NCI-H2107 treated with DMSO at 0.1 percent for 48 hours (cell line): ENCODE data around the gene BRSK2.

Experiments
- DNase-seq: peaks from one replicate; lab custom pipeline; 2025; ENCODE audit not compliant: unreplicated experiment; lab: John Stamatoyannopoulos, UW

Gene BRSK2

GRCh38 chr11:1462698-1462975, 72.9 kb downstream of the BRSK2 start:
- DNase-seq: no peak

- DNase-seq: no peak
These were observed 73.3 kb downstream of the BRSK2 start for GRCh38 chr11:1463056-1463455.

GRCh38 chr11:1466784-1467183, 77.0 kb downstream of the BRSK2 start:
- DNase-seq: no peak

- DNase-seq: no peak
These were observed 77.5 kb downstream of the BRSK2 start for GRCh38 chr11:1467270-1467669.

GRCh38 chr11:1468002-1468401, 78.3 kb downstream of the BRSK2 start:
- DNase-seq: no peak

GRCh38 chr11:1468473-1469066, 78.8 kb downstream of the BRSK2 start:
- no peak for DNase-seq

- DNase-seq: no peak
These were observed 79.7 kb downstream of the BRSK2 start for GRCh38 chr11:1469287-1469910.

- DNase-seq: no peak
These were observed 80.4 kb downstream of the BRSK2 start for GRCh38 chr11:1469911-1470680.

GRCh38 chr11:1470681-1471611, 81.2 kb downstream of the BRSK2 start:
- no peak for DNase-seq

GRCh38 chr11:1471736-1472135, 82.0 kb downstream of the BRSK2 start:
- no peak for DNase-seq

GRCh38 chr11:1472180-1473005, 82.7 kb downstream of the BRSK2 start:
- no peak for DNase-seq

- DNase-seq: no peak
These were observed 83.4 kb downstream of the BRSK2 start for GRCh38 chr11:1473011-1473628.

GRCh38 chr11:1473786-1474185, 84.1 kb downstream of the BRSK2 start:
- DNase-seq: no peak

- DNase-seq: no peak
These were observed 86.1 kb downstream of the BRSK2 start for GRCh38 chr11:1475841-1476240.

- DNase-seq: no peak
These were observed 87.4 kb downstream of the BRSK2 start for GRCh38 chr11:1476940-1477736.

GRCh38 chr11:1478011-1478410, 88.3 kb downstream of the BRSK2 start:
- no peak for DNase-seq

GRCh38 chr11:1478544-1478943, 88.8 kb downstream of the BRSK2 start:
- DNase-seq: no peak

GRCh38 chr11:1479006-1479677, 89.4 kb downstream of the BRSK2 start:
- no peak for DNase-seq

GRCh38 chr11:1479678-1480118, 90.0 kb downstream of the BRSK2 start:
- no peak for DNase-seq
